ENCODE results near the gene SULF2.

Gene SULF2

GRCh38 chr20:47682916-47683315 lies 102.4 kb downstream of the SULF2 start:
- no peak for DNase-seq (ENCODE audit: low read depth)
- H3K9me3 ChIP-seq (ENCODE audit: control insufficient read depth, low read length): no peaks in the 10 kb centered on the region
- no peak overlapping the region for H3K4me3 ChIP-seq (ENCODE audit: low read length)
- peaks cover 7% of the 10 kb centered on the region for H3K27me3 ChIP-seq (replicated peaks; ENCODE audit: control insufficient read depth, insufficient read depth, low read length)
- H3K4me1 ChIP-seq (ENCODE audit: control insufficient read depth, insufficient read depth, low read length): peaks cover 10% of the 10 kb centered on the region
- no peaks in the 10 kb centered on the region for H3K36me3 ChIP-seq (ENCODE audit: control insufficient read depth, insufficient read depth, low read length, severe bottlenecking)
- H3K9ac ChIP-seq (ENCODE audit: low read length): no peak overlapping the region

GRCh38 chr20:47682028-47682783 lies 103.1 kb downstream of the SULF2 start:
- no peak for DNase-seq (ENCODE audit: low read depth)
- Histone ChIP-seq H3K27me3 (replicated peaks; ENCODE audit: control insufficient read depth, insufficient read depth, low read length) (peaks cover 10% of the 10 kb centered on the region), H3K9ac (ENCODE audit: low read length) (no peak overlapping the region), H3K4me1 (ENCODE audit: control insufficient read depth, insufficient read depth, low read length) (peaks cover 10% of the 10 kb centered on the region), H3K9me3 (ENCODE audit: control insufficient read depth, low read length) (no peaks in the 10 kb centered on the region), H3K4me3 (ENCODE audit: low read length) (no peak overlapping the region), H3K36me3 (ENCODE audit: control insufficient read depth, insufficient read depth, low read length, severe bottlenecking) (no peaks in the 10 kb centered on the region)

DNA sequence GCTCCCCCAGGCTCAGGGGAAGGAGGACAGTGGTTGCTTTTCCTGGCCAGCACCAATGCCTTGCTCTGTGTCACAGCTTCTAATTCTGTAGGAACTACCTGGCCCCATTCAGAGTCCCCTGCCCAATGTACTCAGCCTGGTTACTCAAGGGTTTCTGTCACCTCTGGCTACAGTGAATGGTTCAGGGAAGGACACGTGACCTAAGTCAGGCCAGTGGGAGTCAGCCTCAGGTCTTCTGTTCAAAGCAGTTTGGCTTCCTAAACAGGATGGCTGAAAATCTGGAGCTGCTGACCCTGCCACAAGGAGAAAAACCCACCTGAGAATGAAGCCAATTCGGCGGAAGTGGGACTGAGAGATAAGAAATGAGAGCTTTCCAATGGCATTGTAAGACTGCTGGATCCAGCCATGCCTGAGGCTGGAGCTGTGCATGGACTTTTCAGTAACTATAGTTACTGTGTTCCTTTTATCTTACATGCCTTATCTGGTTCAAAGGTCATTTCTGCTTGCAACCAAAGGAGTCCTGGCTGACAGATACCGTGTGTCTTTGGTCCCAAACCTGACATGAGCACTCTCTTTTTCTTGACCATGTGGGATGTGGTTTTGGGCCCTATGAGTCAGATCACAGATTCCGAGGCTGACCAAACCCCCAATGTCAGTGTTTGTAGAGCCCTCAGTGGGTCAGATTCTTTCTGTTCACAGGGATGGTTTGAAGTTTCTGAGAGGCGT lies 104.3 kb downstream of the SULF2 start:
- no peak overlapping the region for H3K9ac ChIP-seq (ENCODE audit: low read length)
- H3K27me3 ChIP-seq (replicated peaks; ENCODE audit: control insufficient read depth, insufficient read depth, low read length): peaks cover 10% of the 10 kb centered on the region
- peaks cover 10% of the 10 kb centered on the region for H3K4me1 ChIP-seq (ENCODE audit: control insufficient read depth, insufficient read depth, low read length)
- H3K4me3 ChIP-seq (ENCODE audit: low read length): no peak overlapping the region
- DNase-seq (ENCODE audit: low read depth): no peak
- H3K36me3 ChIP-seq (ENCODE audit: control insufficient read depth, insufficient read depth, low read length, severe bottlenecking): no peaks in the 10 kb centered on the region
- no peaks in the 10 kb centered on the region for H3K9me3 ChIP-seq (ENCODE audit: control insufficient read depth, low read length)

GRCh38 chr20:47679462-47679861 lies 105.8 kb downstream of the SULF2 start:
- no peak overlapping the region for H3K4me3 ChIP-seq (ENCODE audit: low read length)
- DNase-seq (ENCODE audit: low read depth): no peak
- no peaks in the 10 kb centered on the region for H3K36me3 ChIP-seq (ENCODE audit: control insufficient read depth, insufficient read depth, low read length, severe bottlenecking)
- H3K4me1 ChIP-seq (ENCODE audit: control insufficient read depth, insufficient read depth, low read length): peaks cover 10% of the 10 kb centered on the region
- no peak overlapping the region for H3K9ac ChIP-seq (ENCODE audit: low read length)
- no peaks in the 10 kb centered on the region for H3K9me3 ChIP-seq (ENCODE audit: control insufficient read depth, low read length)
- peaks cover 8% of the 10 kb centered on the region for H3K27me3 ChIP-seq (replicated peaks; ENCODE audit: control insufficient read depth, insufficient read depth, low read length)

DNA sequence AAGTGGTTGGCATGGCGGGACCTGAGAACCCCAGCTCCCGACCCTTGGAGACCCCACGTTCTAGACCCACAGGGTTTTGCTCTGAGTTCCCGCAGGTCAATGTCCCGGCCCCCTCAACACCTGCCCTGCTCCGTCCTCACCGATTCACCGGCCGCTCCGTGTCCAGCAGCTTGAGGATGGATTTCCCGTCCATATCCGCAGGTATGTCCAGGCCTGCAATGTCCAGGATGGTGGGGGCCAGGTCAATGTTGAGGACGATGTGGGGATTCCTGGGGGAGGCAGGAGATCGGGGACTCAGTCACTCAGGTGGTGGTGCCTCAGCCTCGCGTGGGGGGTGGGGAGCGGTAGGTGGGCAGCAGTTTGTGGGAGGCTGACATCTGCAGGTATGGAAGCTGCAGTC lies 106.7 kb downstream of the SULF2 start:
- DNase-seq (ENCODE audit: low read depth): no peak
- Histone ChIP-seq H3K9ac (ENCODE audit: low read length) (no peak overlapping the region), H3K36me3 (ENCODE audit: control insufficient read depth, insufficient read depth, low read length, severe bottlenecking) (no peaks in the 10 kb centered on the region), H3K27me3 (replicated peaks; ENCODE audit: control insufficient read depth, insufficient read depth, low read length) (peaks cover 8% of the 10 kb centered on the region), H3K4me1 (ENCODE audit: control insufficient read depth, insufficient read depth, low read length) (peaks cover 10% of the 10 kb centered on the region), H3K4me3 (ENCODE audit: low read length) (no peak overlapping the region), H3K9me3 (ENCODE audit: control insufficient read depth, low read length) (no peaks in the 10 kb centered on the region)

- Histone ChIP-seq H3K9me3 (ENCODE audit: control insufficient read depth, low read length) (no peaks in the 10 kb centered on the region), H3K27me3 (replicated peaks; ENCODE audit: control insufficient read depth, insufficient read depth, low read length) (peaks cover 8% of the 10 kb centered on the region), H3K36me3 (ENCODE audit: control insufficient read depth, insufficient read depth, low read length, severe bottlenecking) (no peaks in the 10 kb centered on the region), H3K4me3 (ENCODE audit: low read length) (no peak overlapping the region), H3K9ac (ENCODE audit: low read length) (no peak overlapping the region), H3K4me1 (ENCODE audit: control insufficient read depth, insufficient read depth, low read length) (peaks cover 10% of the 10 kb centered on the region)
- peak; percentile 59 for DNase-seq (ENCODE audit: low read depth)
Measured at GRCh38 chr20:47677635-47678453, 107.4 kb downstream of the SULF2 start.

DNA sequence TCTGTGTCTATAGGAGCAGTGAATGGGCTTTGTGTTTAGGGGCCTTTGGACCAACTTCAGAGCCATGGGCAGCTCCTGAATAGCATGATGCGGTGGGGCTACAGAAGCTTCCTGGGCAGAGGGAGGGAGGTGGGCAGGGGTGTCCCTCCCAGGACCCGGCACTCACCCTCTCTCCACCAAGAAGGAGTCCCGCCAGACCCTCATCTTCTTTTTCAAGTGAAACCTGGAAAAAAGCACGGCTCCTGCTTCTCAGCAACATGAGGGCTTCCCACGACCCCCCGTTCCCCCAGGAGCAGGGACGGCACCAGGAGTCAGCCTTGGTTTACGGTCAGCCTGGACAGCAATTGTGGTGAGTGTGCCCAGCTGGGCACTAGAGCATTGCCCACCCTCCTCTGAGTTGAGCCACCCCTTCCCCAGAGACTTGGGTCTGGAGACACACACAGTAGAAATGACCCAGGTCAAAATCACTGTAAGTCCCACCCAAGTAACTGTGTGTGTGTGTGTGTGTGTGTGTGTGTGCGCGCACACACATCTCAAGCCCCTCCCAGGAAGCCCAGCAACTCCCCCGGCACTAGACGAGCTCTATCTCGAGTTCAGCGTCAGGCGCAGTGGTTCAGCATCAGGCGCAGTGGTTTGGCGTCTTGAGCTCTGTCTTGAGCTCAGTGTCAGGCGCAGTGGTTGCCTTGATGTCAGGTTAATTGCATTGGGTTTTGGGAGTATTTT lies 108.2 kb downstream of the SULF2 start:
- H3K27me3 ChIP-seq (replicated peaks; ENCODE audit: control insufficient read depth, insufficient read depth, low read length): peaks cover 8% of the 10 kb centered on the region
- H3K36me3 ChIP-seq (ENCODE audit: control insufficient read depth, insufficient read depth, low read length, severe bottlenecking): no peaks in the 10 kb centered on the region
- no peak for DNase-seq (ENCODE audit: low read depth)
- no peak overlapping the region for H3K4me3 ChIP-seq (ENCODE audit: low read length)
- H3K9me3 ChIP-seq (ENCODE audit: control insufficient read depth, low read length): no peaks in the 10 kb centered on the region
- no peak overlapping the region for H3K9ac ChIP-seq (ENCODE audit: low read length)
- peaks cover 3% of the 10 kb centered on the region for H3K4me1 ChIP-seq (ENCODE audit: control insufficient read depth, insufficient read depth, low read length)

GRCh38 chr20:47676219-47676721 lies 109.0 kb downstream of the SULF2 start:
- H3K4me1 ChIP-seq (ENCODE audit: control insufficient read depth, insufficient read depth, low read length): no peaks in the 10 kb centered on the region
- peaks cover 7% of the 10 kb centered on the region for H3K27me3 ChIP-seq (replicated peaks; ENCODE audit: control insufficient read depth, insufficient read depth, low read length)
- no peak for DNase-seq (ENCODE audit: low read depth)
- H3K9me3 ChIP-seq (ENCODE audit: control insufficient read depth, low read length): no peaks in the 10 kb centered on the region
- no peak overlapping the region for H3K4me3 ChIP-seq (ENCODE audit: low read length)
- H3K9ac ChIP-seq (ENCODE audit: low read length): no peak overlapping the region
- H3K36me3 ChIP-seq (ENCODE audit: control insufficient read depth, insufficient read depth, low read length, severe bottlenecking): no peaks in the 10 kb centered on the region

GRCh38 chr20:47675190-47676142 lies 109.8 kb downstream of the SULF2 start:
- Histone ChIP-seq H3K36me3 (ENCODE audit: control insufficient read depth, insufficient read depth, low read length, severe bottlenecking) (no peaks in the 10 kb centered on the region), H3K4me3 (ENCODE audit: low read length) (no peak overlapping the region), H3K9ac (ENCODE audit: low read length) (no peak overlapping the region), H3K4me1 (ENCODE audit: control insufficient read depth, insufficient read depth, low read length) (no peaks in the 10 kb centered on the region), H3K9me3 (ENCODE audit: control insufficient read depth, low read length) (no peaks in the 10 kb centered on the region), H3K27me3 (replicated peaks; ENCODE audit: control insufficient read depth, insufficient read depth, low read length) (peaks cover 3% of the 10 kb centered on the region)
- DNase-seq (ENCODE audit: low read depth): no peak

DNA sequence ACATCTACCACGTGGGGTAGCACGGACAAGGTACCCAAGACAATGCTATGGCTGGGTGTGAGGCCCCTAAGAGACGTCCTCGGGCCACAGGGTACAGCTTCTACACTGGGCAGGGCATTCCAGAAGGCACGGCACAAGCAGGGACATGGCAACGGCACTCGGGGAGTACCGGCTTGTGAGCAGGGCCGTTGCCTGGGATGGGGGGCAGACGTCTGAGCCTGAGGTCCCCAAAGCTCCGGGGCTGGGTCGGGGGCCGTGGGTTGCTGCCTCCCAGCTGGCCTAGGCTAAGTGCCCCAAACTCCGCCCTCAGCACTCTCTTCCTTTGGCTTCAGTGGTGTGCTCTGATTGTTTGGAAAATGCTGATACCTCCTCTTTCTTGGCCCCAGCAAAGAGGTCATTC lies 110.6 kb downstream of the SULF2 start:
- DNase-seq (ENCODE audit: low read depth): no peak
- H3K4me1 ChIP-seq (ENCODE audit: control insufficient read depth, insufficient read depth, low read length): no peaks in the 10 kb centered on the region

More for the DNA sequence above, 110.6 kb downstream of the SULF2 start:
- no peaks in the 10 kb centered on the region for H3K36me3 ChIP-seq (ENCODE audit: control insufficient read depth, insufficient read depth, low read length, severe bottlenecking)
- peaks cover 3% of the 10 kb centered on the region for H3K27me3 ChIP-seq (replicated peaks; ENCODE audit: control insufficient read depth, insufficient read depth, low read length)
- no peak overlapping the region for H3K4me3 ChIP-seq (ENCODE audit: low read length)
- H3K9me3 ChIP-seq (ENCODE audit: control insufficient read depth, low read length): no peaks in the 10 kb centered on the region
- H3K9ac ChIP-seq (ENCODE audit: low read length): no peak overlapping the region

Data from adipocyte (in vitro differentiated cells).